ENCODE measurements around the gene FICD. TPM values are rescaled to one million over a fixed set of nuclear protein-coding genes. Genes with fewer than 3 reads are reported as not detected.

FICD gene
- total RNA-seq (8.5 TPM), polyA plus RNA-seq (ENCODE audit: insufficient read depth, low read depth, low replicate concordance) (5.1 TPM)
- long read RNA-seq, donor 1, partial matches to known transcripts: 0 of 1 reads
- long read RNA-seq, donor 1, other reads (novel, unspliced or antisense): 0 of 1 reads
- long read RNA-seq, donor 2, partial matches to known transcripts: 0 of 2 reads
- long read RNA-seq, donor 2, other reads (novel, unspliced or antisense): 0 of 2 reads
- long read RNA-seq, donor 3: 0 reads
- long read RNA-seq, donor 4: 0 reads
- long read RNA-seq, donor 5: 0 reads
- long read RNA-seq, donor 6, partial matches to known transcripts: 0 of 1 reads
- long read RNA-seq, donor 6, other reads (novel, unspliced or antisense): 0 of 1 reads
- long read RNA-seq, donor 7, transcript FICD-204 (3 exons, 3,347 nt): major isoform, 21 of 23 reads
- long read RNA-seq, donor 7, partial matches to known transcripts: 0 of 23 reads
- long read RNA-seq, donor 7, other reads (novel, unspliced or antisense): 2 of 23 reads
- long read RNA-seq, donor 8, partial matches to known transcripts: 0 of 1 reads
- long read RNA-seq, donor 8, other reads (novel, unspliced or antisense): 0 of 1 reads
- long read RNA-seq, donor 9: 0 reads
- long read RNA-seq, donor 10, partial matches to known transcripts: 9 of 10 reads
- long read RNA-seq, donor 10, other reads (novel, unspliced or antisense): 0 of 10 reads

DNA sequence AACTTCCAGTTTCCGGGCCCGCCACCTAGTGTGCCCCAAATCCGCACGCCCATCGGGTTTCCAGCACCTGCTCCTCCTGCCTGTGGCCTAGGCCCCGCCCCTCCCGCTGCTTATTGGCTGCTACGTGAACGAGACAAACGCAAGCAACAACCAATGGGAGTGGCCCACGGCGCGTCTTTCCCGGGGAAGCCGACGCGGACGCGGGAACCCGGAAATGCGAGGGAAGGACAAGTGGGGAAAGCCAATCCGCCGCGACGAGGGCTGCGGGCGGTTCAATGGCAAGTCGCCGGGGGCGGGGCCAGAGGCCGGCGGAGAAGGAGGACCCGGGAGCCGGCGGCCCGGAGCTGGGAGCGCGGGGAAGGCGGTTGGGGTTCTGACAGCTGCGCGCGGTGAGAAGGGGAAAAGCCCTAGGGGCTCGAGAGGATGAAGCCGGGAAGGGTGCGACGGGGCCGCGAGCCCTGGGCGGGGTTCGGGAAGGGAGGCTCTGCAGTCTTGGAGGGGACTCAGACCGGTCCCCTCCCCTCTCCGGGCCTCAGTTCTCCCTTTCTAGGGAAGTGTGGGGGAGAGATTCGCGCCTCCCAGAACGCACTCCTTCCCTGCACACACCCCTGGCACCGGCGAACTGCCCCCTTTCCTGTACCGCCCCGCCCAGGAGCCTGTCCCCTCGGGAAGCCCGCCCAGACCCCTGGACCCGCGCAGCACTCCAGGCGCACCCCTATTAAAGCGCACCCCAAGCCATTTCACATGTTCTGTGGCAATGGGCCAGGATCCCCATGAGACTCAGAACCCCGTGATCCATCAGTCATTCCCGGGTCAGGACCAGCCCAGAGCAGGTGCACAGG, at the start of gene FICD:
Gene FICD (plus strand): TSS at position 305 of the 842 bp plus-strand sequence. CDS start 1,696 bp downstream, outside the sequence.
- peak within 1 kb of the TSS; percentile 68 to 85 (median 77) for H3K4me3 ChIP-seq (ENCODE audit: low read length in 3 of 3)
- intact Hi-C loops (cut with DNase I): no loop called here
- peak within 1 kb of the TSS; percentile 35 to 68 (median 38) for H3K9ac ChIP-seq (ENCODE audit: low read length in 3 of 3)
- H3K27me3 ChIP-seq (ENCODE audit: control insufficient read depth, insufficient read depth, low read length): no peaks in the 10 kb centered on the region
- no peaks in the 10 kb centered on the region for H3K9me3 ChIP-seq (ENCODE audit: control insufficient read depth in 2 of 3, insufficient read depth in 1 of 3, low read length in 3 of 3)
- no peak within 1 kb of the TSS for H3K27ac ChIP-seq (ENCODE audit: low read depth in 2 of 2, low read length in 2 of 2)
- peaks cover 0 to 13% (median 3%) of the 10 kb centered on the region in 3 donors for H3K4me1 ChIP-seq (ENCODE audit: control insufficient read depth in 2 of 3, insufficient read depth in 2 of 3, low read depth in 1 of 3, low read length in 3 of 3)
- TF ChIP-seq, protein P1, sequence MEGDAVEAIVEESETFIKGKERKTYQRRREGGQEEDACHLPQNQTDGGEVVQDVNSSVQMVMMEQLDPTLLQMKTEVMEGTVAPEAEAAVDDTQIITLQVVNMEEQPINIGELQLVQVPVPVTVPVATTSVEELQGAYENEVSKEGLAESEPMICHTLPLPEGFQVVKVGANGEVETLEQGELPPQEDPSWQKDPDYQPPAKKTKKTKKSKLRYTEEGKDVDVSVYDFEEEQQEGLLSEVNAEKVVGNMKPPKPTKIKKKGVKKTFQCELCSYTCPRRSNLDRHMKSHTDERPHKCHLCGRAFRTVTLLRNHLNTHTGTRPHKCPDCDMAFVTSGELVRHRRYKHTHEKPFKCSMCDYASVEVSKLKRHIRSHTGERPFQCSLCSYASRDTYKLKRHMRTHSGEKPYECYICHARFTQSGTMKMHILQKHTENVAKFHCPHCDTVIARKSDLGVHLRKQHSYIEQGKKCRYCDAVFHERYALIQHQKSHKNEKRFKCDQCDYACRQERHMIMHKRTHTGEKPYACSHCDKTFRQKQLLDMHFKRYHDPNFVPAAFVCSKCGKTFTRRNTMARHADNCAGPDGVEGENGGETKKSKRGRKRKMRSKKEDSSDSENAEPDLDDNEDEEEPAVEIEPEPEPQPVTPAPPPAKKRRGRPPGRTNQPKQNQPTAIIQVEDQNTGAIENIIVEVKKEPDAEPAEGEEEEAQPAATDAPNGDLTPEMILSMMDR (IDR thresholded peaks at IDR 0.05; ENCODE audit: borderline replicate concordance, extremely low read depth, insufficient read depth): peak; percentile 22
- DNase-seq (peak; percentile 99 to 100 (median 99)), FAIRE-seq (peak; percentile 99)
- peaks cover 7 to 10% (median 10%) of the 10 kb centered on the region in 3 donors for H3K36me3 ChIP-seq (ENCODE audit: control insufficient read depth in 2 of 3, insufficient read depth in 3 of 3, low read length in 3 of 3)

DNA sequence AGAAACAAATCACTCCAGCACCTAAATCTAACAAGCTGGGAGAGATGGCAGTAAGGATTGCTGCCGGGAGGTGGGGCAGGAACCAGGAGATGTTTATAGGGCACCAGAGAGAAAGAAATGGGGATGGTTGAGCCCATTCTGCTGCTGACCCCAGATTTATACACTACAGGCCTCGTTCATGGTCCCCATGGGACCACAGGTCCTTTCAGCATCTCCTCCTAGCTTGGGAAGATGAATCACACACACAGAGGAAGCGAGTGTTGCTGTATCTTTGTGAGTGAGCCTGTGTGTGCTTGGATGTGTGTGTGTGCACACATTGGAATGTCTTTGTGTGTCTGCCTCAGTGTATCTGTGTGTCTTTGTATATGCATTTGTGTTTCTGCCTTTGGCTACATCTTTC, 49.7 kb upstream of the FICD start:
- Histone ChIP-seq H3K36me3 (ENCODE audit: control insufficient read depth in 2 of 3, insufficient read depth in 3 of 3, low read length in 3 of 3) (no peaks in the 10 kb centered on the region), H3K9me3 (ENCODE audit: control insufficient read depth in 2 of 3, insufficient read depth in 1 of 3, low read length in 3 of 3) (no peaks in the 10 kb centered on the region), H3K27me3 (ENCODE audit: control insufficient read depth, insufficient read depth, low read length) (no peaks in the 10 kb centered on the region), H3K4me1 (ENCODE audit: control insufficient read depth in 2 of 3, insufficient read depth in 2 of 3, low read depth in 1 of 3, low read length in 3 of 3) (peaks cover 0 to 7% (median 2%) of the 10 kb centered on the region in 3 donors), H3K9ac (ENCODE audit: low read length in 3 of 3) (no peak overlapping the region), H3K4me3 (ENCODE audit: low read length in 3 of 3) (no peak overlapping the region), H3K27ac (ENCODE audit: low read depth in 2 of 2, low read length in 2 of 2) (no peak overlapping the region)
- DNase-seq: no peak
- no peak for FAIRE-seq
- TF ChIP-seq, protein P1 (IDR thresholded peaks at IDR 0.05; ENCODE audit: borderline replicate concordance, extremely low read depth, insufficient read depth): no peak
- intact Hi-C loops (cut with DNase I): no loop called here

DNA sequence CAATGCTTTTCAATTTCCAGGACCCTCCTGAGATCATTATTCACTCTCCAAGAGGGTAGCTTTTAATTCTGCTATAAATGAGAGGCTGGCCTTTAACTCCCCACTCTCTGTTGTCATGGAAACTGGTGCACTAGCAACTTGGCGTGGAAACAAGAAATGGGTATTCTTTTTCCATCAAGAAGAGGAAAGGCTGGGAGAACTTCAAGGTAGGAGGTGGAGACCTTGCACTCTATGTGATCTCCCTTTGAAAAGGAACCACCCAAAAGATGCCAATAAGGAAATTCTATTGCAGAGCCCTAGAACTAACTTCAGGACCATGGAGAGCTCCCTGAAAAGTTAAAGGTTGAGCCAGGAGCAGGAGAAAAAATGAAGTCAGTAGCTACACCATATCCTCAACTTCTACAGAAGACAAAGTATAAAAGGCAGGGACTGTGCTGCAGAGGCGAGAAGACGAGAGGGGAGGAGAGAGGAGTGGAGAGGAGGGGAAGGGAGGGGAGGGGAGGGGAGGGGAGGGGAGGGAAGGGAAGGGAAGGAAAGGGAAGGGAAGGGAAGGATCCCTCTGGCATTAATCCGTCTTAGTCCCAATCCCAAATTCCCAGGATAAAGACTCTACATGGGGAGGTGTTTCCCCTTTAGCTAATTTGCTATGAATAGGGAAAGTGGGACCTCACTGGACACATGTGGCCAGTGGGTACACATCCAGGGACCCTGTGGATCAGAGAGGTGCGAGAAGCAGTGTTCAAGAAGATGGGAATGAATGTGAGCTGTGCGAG, 46.7 kb upstream of the FICD start:
- Histone ChIP-seq H3K9me3 (ENCODE audit: control insufficient read depth in 2 of 3, insufficient read depth in 1 of 3, low read length in 3 of 3) (no peaks in the 10 kb centered on the region), H3K27me3 (ENCODE audit: control insufficient read depth, insufficient read depth, low read length) (no peaks in the 10 kb centered on the region), H3K36me3 (ENCODE audit: control insufficient read depth in 2 of 3, insufficient read depth in 3 of 3, low read length in 3 of 3) (no peaks in the 10 kb centered on the region), H3K4me3 (ENCODE audit: low read length in 3 of 3) (no peak overlapping the region), H3K27ac (ENCODE audit: low read depth in 2 of 2, low read length in 2 of 2) (no peak overlapping the region), H3K4me1 (ENCODE audit: control insufficient read depth in 2 of 3, insufficient read depth in 2 of 3, low read depth in 1 of 3, low read length in 3 of 3) (no peaks in the 10 kb centered on the region), H3K9ac (ENCODE audit: low read length in 3 of 3) (no peak overlapping the region)
- TF ChIP-seq, protein P1 (IDR thresholded peaks at IDR 0.05; ENCODE audit: borderline replicate concordance, extremely low read depth, insufficient read depth): no peak
- intact Hi-C loops (cut with DNase I): no loop called here
- peak in 3 of 5 donors; percentile 49 to 84 (median 84) for DNase-seq
- FAIRE-seq: no peak

Measured in kidney (tissue), 22 donors.